HG02623 (cell line): ENCODE results near the gene ADPRM.

Experiments used
- ATAC-seq: cut with Tn5 transposase; IDR thresholded peaks from one replicate; pipeline ENCODE4 v1.9.1; 2021; ENCODE audit warnings: moderate library complexity; ENCODE audit not compliant: unreplicated experiment

Gene ADPRM

DNA sequence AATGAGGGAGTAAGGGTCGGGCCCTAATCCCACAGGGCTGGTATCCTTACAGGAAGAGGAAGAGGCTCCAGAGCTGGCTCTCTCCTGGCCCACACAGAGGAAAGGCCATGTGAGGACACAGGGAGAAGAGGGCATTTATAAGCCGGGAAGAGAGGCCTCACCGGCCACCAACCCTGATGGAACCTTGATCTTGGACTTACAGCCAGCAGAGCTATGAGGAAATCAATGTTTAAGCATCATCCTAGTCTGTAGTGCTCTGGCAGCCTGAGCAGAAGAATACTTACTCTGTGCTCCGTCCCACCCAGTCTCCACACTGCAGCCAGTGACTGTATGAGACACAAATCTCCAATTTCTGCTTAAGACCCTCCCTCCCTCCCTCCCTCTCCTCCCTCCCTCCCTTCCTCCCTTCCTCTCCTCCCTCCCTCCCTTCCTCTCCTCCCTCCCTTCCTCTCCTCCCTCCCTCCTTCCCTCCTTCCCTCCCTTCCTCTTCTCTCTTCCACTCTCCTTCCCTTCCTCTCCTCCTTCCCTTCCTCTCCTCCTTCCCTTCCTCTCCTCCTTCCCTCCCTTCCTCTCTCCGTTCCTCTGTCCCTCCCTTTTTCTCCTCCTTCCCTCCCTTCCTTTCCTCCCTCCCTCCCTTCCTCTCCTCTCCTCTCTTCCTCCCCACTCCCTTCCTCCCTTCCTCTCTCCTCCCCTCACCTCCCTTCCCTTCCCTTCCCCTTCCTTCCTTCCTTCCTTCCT, 41.3 kb downstream of the ADPRM start:
- ATAC-seq, result no peak

DNA sequence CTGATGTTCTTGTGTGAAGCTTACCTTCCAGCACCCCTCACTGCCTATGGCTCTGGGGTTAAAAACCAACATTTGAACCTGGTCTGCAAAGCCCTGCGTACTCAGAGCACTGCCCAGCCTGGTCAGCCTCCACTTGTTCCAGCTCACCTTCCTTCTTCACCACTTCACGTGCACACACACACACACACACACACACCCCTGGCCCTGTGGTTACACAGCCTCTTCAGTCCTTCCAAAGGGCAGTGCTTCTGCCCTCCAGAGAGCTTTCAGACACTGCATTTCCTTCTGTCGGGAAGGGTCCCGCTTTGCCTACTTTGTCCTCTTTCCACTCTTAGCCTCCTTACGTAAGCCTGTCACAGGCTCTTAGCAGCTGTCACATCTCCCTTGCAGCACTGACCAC, 42.0 kb downstream of the ADPRM start:
- no peak for ATAC-seq

- ATAC-seq, result no peak
Observed at GRCh38 chr17:10741416-10742135, 44.2 kb downstream of the ADPRM start.

DNA sequence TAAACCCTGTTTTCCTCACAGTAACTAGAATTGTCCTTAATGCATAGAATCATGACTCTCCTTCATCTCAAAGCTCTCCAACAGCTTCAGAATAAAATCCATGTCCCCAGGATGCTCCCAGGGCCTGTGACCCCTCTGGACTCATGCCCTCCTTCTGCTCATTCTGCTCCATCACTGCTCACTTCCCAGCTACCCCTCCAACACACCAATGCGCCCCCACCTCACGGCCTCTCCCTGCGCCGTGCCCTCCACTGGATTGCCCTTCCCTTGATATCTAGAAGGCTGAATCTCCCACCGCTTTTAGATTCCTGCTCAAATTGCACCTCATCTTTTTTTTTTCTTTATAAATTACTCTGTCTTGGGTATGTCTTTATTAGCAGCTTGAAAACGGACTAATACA, 45.0 kb downstream of the ADPRM start:
- ATAC-seq, result no peak

DNA sequence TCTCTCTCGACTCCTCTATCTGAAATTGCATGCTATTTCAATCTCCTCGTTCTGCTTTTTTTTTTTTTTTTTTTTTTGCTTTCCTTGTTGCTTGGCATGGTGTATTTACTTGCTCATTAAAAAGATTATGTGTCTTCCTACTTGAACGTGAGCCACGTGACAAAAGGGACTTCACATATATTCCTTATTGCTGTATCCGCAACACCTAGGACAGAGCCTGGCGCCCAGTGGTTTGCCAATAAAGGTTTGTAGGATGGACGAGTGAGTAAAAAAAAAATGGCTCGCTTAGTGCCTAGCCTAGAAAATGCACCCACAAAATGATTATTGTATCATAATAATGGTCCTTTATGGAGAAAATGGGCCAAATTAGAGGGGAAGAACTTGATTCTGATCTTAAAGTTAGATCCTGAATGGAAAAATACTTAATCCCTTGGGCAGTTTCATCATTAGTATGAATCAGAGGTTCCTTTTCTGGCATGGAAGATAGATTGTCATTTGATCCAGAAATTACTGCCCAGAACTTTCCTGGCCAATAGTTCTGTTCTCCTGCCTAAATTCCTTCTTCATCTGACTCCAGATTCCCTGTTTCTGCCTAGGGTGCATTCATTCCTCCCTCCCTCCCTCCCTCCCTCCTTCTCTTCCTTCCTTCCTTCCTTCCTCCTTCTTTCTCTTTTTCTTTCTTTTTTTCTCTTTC, 46.1 kb downstream of the ADPRM start:
- no peak for ATAC-seq

DNA sequence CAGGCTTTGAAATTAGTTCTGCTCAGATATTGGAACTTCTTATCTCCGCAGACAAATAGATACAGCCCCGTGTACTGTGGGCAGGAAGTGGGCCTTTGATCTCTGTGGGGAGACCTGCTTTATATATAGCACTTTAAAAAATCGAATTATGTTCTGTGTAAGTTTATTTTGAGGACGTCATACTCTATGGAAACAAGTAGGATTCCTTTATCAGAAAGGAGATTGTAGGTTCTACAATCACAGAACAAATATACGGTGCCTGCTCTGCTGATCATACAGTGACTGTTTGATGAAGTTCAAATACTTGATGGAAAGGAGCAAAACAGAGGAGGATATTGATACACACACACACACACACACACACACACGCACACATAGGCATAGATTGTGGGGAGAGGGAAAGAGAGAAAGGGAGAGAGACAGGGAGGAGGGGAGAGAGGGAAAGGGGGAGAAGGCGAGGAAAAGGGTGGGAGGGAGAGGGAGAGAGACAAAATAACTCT, 47.2 kb downstream of the ADPRM start:
- ATAC-seq, result no peak

DNA sequence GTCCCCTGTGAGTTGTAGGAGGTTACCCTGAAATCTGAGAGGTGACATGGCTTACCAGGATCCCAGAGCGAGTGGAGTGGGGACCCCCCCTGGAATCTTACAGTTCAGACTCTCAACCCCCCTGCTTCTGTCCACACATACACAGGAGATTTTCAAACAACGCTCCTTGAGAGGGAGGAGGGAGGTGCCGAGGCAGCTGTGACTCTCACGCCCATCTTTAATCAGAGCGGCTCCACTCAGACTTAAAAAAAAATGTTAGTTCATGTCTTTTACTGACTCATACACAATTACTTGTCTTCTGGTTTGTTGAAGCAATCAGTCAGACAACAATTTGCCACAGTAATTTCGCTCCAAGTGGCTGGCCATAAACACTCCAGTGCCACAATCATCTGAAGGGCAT, 47.8 kb downstream of the ADPRM start:
- ATAC-seq, result no peak

- no peak for ATAC-seq
Observed at GRCh38 chr17:10748531-10749181, 51.3 kb downstream of the ADPRM start.

DNA sequence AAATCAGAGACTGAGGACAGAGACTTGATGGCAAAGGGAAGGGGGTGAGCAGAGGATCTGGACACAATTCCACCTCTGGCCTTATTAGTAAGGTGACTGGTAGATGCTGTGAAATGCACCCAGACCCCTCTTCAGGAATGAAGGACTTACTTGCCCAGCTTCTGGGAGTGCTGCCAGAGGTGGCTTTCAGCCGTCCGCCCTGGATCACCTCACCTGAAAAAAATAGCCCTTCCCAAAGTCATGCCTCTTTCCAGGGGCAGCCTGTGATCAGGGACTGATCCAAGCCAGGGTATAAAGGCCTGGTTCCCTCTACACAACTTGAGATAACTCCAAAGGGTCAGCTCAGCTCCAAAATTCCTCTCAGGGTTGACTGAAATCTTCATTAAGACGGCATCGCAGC, 52.8 kb downstream of the ADPRM start:
- no peak for ATAC-seq

DNA sequence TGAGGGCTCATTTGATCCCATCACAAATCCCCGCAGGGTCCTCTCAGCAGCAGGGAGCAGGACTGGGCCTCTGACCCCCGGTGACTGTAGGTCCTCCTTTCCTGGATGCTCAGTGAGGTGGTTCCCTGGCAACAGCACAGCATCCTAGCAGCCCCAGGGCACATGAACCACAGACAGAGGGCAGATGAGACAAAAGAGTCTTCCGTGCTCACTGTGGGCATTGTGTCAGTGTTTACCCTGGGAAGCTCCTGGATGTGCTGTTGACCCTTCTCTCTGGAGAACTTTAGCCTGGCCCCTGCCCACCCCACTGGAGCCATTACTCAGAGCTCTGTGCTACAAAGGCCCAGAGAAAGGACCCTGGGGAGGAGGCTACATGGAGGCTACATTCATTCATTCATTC, 54.2 kb downstream of the ADPRM start:
- no peak for ATAC-seq

DNA sequence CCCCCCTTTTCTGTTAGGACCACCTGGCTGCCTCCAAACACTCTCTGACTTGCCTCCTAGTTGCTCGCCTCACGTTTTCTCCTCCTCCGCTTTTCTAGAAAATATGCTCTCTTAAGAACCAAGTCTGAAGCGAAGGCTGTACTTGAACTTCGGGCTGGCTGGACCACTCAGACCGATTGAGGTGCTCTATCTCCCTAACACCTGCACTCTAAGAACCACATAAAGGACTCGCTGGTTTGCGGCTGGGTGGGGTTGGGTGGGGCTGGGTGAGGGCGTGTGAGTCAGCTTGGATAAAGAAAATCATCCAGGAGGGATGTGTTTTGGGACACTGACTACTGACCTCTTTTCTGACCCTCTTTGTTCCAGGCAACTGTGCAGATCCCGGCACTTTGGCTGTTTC, 55.3 kb downstream of the ADPRM start:
- ATAC-seq, result no peak

- ATAC-seq, result no peak
Observed at GRCh38 chr17:10754109-10754508, 56.7 kb downstream of the ADPRM start.

DNA sequence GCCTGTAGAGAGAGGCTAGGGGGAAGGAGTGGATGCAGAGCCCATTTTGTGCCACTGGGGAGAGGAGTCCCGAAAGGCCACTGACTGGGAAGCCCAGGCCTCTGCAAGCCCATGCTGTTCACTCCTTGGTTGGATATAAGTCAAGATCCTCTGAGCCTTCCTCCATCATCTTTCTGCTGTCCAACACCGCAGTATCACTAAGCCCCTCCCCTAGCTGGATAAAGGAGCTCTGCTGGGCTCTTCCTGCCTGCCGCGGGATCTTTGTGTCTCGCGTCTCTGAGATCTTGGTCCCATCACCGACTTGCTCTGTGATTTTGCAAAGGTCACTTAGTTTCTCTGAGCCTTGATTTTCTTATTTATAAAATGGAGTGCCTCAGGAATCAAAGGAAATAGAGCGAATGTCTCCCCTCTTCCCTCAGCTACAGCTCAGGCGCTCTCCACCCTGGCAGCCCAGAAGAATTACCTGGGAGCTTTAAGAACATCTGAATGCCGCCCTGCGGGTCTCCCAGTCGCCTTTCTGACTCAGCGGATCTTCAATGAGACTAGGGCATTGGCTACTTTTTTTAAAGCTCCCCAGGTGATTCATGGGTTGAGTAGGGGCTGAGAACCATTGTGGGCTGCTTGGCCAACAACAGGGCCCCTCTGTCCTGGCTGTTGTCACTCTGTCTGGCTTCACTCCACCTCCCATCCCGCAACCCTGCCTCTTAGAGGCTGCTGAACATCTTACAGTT, 57.6 kb downstream of the ADPRM start:
- no peak for ATAC-seq

DNA sequence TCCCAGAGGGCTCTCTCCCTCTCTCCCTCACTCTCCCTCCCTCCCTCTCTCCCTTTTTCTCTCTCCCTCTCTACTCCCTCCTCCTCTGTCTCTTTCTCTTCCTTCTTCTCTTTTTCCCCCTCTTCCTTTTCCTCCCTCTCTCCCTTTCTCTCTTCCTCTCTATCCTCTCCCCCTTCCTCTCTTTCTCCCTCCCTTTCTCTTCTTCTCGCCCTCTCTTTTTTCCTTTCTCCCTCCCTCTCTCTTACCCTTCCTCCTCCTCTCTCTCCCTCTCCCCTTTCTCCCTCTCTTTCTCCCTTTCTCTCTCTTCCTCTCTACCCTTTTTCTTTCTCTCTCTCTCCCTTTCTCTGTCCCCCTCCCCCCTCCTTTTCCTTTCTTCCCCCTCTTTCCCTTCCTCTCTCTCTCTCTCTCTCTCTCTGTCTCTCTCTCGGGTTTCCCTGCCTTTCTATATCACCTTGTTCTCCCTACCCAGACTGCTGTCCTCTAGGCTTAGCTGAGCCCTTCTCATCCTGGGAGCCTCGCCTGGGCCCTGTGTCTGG, 58.3 kb downstream of the ADPRM start:
- ATAC-seq, result no peak

GRCh38 chr17:10756185-10756584, 58.8 kb downstream of the ADPRM start:
- no peak for ATAC-seq

GRCh38 chr17:10756619-10757018, 59.2 kb downstream of the ADPRM start:
- ATAC-seq, result no peak

DNA sequence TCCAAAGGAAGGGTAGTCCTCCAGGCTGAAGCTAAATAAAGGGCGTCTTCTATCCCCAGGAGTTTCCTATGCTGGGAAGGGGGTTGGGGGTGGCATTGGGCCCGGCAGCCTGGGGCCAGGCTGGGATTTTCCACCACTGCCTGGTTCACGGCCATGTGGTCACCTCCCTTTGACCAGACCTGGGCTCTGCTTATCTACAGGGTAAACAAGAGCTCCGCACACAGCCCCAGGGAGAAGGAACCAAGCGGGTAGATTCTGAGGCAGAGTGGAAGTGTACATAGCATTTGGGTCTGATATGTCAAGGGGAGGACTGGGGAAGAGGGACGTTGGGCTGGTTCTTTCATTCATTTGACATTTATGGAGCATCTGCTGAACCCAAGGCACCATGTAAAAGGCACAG, 59.7 kb downstream of the ADPRM start:
- no peak for ATAC-seq

DNA sequence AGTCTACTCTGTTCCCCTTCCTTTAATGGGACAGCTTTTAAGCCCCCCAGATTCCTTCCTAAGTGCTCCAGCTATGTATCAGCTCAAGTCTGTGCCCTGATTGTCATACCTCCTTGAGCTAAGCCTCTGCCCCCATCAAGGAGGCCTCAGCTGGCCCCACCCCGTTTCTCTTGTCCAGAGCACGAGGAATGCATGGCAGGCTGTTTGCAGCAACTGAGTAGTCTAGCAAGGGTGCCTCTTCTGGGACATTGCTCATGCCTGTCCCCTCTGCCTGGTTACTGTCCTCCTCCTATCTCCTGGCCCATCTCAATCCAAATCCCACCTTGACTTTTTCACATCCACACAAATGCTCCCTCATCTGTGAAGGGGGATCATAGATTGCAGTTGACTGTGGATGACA, 60.3 kb downstream of the ADPRM start:
- no peak for ATAC-seq

DNA sequence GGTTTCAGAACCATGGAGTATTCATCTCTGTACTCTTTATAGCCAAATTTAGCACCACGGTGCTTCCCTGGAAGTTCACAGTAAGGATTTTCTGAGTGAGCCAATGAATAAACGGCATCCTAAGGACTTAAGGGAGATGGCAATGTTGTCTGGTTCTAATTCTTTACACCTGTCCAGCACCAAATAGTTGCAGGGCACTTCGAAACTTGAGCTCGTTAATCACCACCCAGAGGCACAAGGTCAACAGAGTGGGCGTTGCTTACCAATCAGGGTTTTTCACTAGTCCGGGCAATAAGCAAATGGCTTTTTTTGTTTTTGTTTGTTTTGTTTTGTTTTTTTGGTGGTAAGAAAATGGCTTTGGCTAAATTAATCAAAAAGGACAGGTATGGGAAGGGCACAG, 60.7 kb downstream of the ADPRM start:
- ATAC-seq, result no peak
